ENCODE data around the gene RNF145. TPM values are rescaled to one million over a fixed set of nuclear protein-coding genes. Genes with fewer than 3 reads are reported as not detected.

RNF145 gene
- total and polyA plus RNA-seq, 10 of the 15 experiments (the other 5 are each of a cell fraction or from before 2014, with no cell fraction given), result 9.7 to 58.1 (median 38.2) TPM

DNA sequence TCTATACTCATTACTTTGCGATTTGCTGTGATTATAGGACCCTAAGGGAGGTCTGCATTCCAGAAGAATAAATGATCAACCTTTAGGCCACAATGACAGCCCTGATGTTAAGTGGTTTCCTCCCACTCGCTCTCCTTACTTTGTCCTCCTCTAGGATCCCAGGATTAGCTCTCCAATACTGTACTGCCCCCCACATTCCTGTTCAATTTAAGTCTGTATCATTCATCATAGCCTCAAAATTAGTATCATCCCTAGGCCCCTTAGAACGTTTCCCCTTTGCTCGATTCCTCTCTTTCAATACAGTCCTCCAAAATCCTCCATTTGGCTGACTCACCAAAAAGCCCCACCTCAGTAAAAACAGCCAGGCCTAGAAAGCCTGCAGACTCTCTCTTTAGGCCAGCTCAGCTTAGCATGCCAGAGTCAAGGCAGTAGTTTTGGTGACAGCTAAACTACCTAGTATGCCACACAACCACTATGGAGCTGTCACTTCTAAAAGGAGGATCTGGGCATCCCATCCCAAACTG is 24.4 kb downstream of the RNF145 start:
- no peaks in the 10 kb centered on the region for H4K20me1 ChIP-seq (ENCODE audit: control insufficient read depth, insufficient read depth)
- ChIA-PET CTCF (interaction anchor here (2.3 kb wide), 1 partner anchor 12 kb away, joined by 7 read pairs; no protein-coding TSS in a partner anchor), RAD21 (ENCODE audit: unreplicated experiment) (interaction anchor here (1.0 to 1.4 kb wide), 2 partner anchors 10 to 20 kb away, joined by 3 read pairs; no protein-coding TSS in a partner anchor), SMC1A (ENCODE audit: uncharacterized antibody, unreplicated experiment) (interaction anchor here (0.6 to 2.4 kb wide), 7 partner anchors 9 to 134 kb away, joined by 3 to 8 read pairs (median 3); no protein-coding TSS in a partner anchor), POLR2A (interaction anchor here (3.9 kb wide), 1 partner anchor 13 kb away, joined by 24 read pairs; no protein-coding TSS in a partner anchor)
- intact Hi-C loops (cut with micrococcal nuclease; ENCODE audit: unreplicated experiment) (loop anchor here (5.0 kb wide), 1 partner anchor 272 kb away; no protein-coding TSS in a partner anchor), in situ Hi-C loops (cut with MboI) (no loop called here)
- peaks cover 1 to 18% of the 10 kb centered on the region in 2 experiments for H3K36me3 ChIP-seq (ENCODE audit: control insufficient read depth in 2 of 2, insufficient read depth in 2 of 2, low read length in 1 of 2)
- WGBS (ENCODE audit: insufficient coverage, insufficient replicate concordance, low lambda C conversion rate, missing lambda C conversion rate), result 49% methylated on average over 4 of the region's 4 CpGs
- H3K4me2 ChIP-seq (ENCODE audit: control insufficient read depth, insufficient read depth), result no peak overlapping the region
- H3K9me3 ChIP-seq (replicated peaks; ENCODE audit: control insufficient read depth, insufficient read depth, low read length), result no peaks in the 10 kb centered on the region; the same call in 2 of the 3 replicates
- no peak for FAIRE-seq
- no peak for DNase-seq (ENCODE audit: low read depth, low spot score)
- H3K27me3 ChIP-seq (replicated peaks in 1 of 2; ENCODE audit: control insufficient read depth in 2 of 2, insufficient read depth in 2 of 2, low read length in 1 of 2), result no peaks in the 10 kb centered on the region
- H3K4me3 ChIP-seq, result no peak overlapping the region
- H3K27ac ChIP-seq (ENCODE audit: control insufficient read depth, insufficient read depth), result peak overlapping the region; percentile 48
- H3K9ac ChIP-seq (ENCODE audit: control insufficient read depth, insufficient read depth, low read length), result no peak overlapping the region
- no TSS peak for BruUV-seq (replicated peaks)
- peak; percentile 61 for ATAC-seq
- TF ChIP-seq, protein P1, sequence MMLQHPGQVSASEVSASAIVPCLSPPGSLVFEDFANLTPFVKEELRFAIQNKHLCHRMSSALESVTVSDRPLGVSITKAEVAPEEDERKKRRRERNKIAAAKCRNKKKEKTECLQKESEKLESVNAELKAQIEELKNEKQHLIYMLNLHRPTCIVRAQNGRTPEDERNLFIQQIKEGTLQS (IDR thresholded peaks at IDR 0.05; ENCODE audit: borderline replicate concordance, extremely low read depth, low read depth, low read length), result 0 out of 2 replicates have a peak, but pooled peaks have one; percentile 5
- TF ChIP-seq YY1 (IDR thresholded peaks at IDR 0.05; ENCODE audit: low read depth, low read length) (0 out of 2 replicates have a peak, but pooled peaks have one; percentile 14), KAT2A (conservative IDR thresholded peaks at IDR 0.05; ENCODE audit: control insufficient read depth, low read depth, low read length) (no peak), IKZF2 (IDR thresholded peaks at IDR 0.05) (peak in 1 of 2 experiments; percentile 40; a peak in 1 of 4 replicates), JUNB (IDR thresholded peaks at IDR 0.05) (peak; percentile 39; the same call in 1 of the 2 replicates)
- TF ChIP-seq, protein P2, sequence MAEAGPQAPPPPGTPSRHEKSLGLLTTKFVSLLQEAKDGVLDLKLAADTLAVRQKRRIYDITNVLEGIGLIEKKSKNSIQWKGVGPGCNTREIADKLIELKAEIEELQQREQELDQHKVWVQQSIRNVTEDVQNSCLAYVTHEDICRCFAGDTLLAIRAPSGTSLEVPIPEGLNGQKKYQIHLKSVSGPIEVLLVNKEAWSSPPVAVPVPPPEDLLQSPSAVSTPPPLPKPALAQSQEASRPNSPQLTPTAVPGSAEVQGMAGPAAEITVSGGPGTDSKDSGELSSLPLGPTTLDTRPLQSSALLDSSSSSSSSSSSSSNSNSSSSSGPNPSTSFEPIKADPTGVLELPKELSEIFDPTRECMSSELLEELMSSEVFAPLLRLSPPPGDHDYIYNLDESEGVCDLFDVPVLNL (IDR thresholded peaks at IDR 0.05; ENCODE audit: low read depth, low read length), result no peak
- TF ChIP-seq, protein P3, sequence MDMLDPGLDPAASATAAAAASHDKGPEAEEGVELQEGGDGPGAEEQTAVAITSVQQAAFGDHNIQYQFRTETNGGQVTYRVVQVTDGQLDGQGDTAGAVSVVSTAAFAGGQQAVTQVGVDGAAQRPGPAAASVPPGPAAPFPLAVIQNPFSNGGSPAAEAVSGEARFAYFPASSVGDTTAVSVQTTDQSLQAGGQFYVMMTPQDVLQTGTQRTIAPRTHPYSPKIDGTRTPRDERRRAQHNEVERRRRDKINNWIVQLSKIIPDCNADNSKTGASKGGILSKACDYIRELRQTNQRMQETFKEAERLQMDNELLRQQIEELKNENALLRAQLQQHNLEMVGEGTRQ (IDR thresholded peaks at IDR 0.05; ENCODE audit: borderline replicate concordance, low read depth, low read length), result no peak
- no peak overlapping the region for H2AFZ ChIP-seq (ENCODE audit: control insufficient read depth, low read depth, low read length)
- peaks cover 9% of the 10 kb centered on the region for H3K4me1 ChIP-seq (ENCODE audit: control insufficient read depth, insufficient read depth, low read length)
- peaks cover 52% of the 10 kb centered on the region for H3K79me2 ChIP-seq (ENCODE audit: control insufficient read depth, insufficient read depth, low read length)
